GM23338 (cell line): ENCODE data around the gene RPS6KA5. TPM values are rescaled to one million over a fixed set of nuclear protein-coding genes. Genes with fewer than 3 reads are reported as not detected.

Experiments used
- ATAC-seq: fragments of 200-7000 bp; cut with Tn5 transposase; 3 replicates; pipeline ENCODE4 v1.9.1; 2020
- DNase-seq: peaks from one replicate; pipeline ENCODE4 v3.0.0-alpha.2; 2015; ENCODE audit warnings: low spot score
- H2AFZ ChIP-seq: fragments of 200-600 bp; sonication (generic); 2 replicates; pipeline ENCODE4 v1.8.0; 2016; ENCODE audit warnings: antibody characterized with exemption, mild to moderate bottlenecking, moderate library complexity
- H3F3A ChIP-seq: fragments of 200-600 bp; sonication (generic); replicated peaks from 2 replicates; pipeline ENCODE4 v1.8.0; 2017; ENCODE audit warnings: antibody characterized with exemption, mixed run types, low read depth
- H3K27ac ChIP-seq: fragments of 200-600 bp; sonication (generic); 2 replicates; pipeline ENCODE4 v1.6.1; 2016; ENCODE audit warnings: low read depth
- H3K27me3 ChIP-seq: fragments of 200-600 bp; sonication (generic); 2 replicates; pipeline ENCODE4 v1.8.0; 2016; ENCODE audit warnings: mild to moderate bottlenecking, mixed run types, moderate library complexity; ENCODE audit not compliant: insufficient read depth
- H3K36me3 ChIP-seq: fragments of 200-600 bp; sonication (generic); 2 replicates; pipeline ENCODE4 v1.8.0; 2016; ENCODE audit warnings: mild to moderate bottlenecking; ENCODE audit not compliant: insufficient read depth
- H3K4me1 ChIP-seq: fragments of 200-600 bp; sonication (generic); 2 replicates; pipeline ENCODE4 v1.8.0; 2016; ENCODE audit warnings: mild to moderate bottlenecking, moderate library complexity; ENCODE audit not compliant: insufficient read depth
- H3K4me2 ChIP-seq: fragments of 200-600 bp; sonication (generic); 2 replicates; pipeline ENCODE4 v1.7.1; 2017; ENCODE audit warnings: mixed run types
- H3K4me3 ChIP-seq: fragments of 200-600 bp; sonication (generic); 2 replicates; pipeline ENCODE4 v1.6.1; 2016; ENCODE audit warnings: mixed run types
- H3K79me2 ChIP-seq: fragments of 200-600 bp; sonication (generic); replicated peaks from 2 replicates; pipeline ENCODE4 v1.8.0; 2017; ENCODE audit warnings: mild to moderate bottlenecking; ENCODE audit not compliant: insufficient read depth
- H3K9me2 ChIP-seq: fragments of 200-600 bp; sonication (generic); 2 replicates; pipeline ENCODE4 v1.8.0; 2017; ENCODE audit not compliant: insufficient read depth
- H4K20me1 ChIP-seq: fragments of 200-600 bp; sonication (generic); replicated peaks from 2 replicates; pipeline ENCODE4 v1.8.0; 2017; ENCODE audit warnings: mild to moderate bottlenecking; ENCODE audit not compliant: insufficient read depth
- H3K27ac Mint-ChIP-seq: 2 replicates; pipeline ENCODE4 v1.8.0; 2020; ENCODE audit warnings: inconsistent platforms, mild to moderate bottlenecking, moderate library complexity, mixed read lengths
- H3K27me3 Mint-ChIP-seq: 3 replicates; pipeline ENCODE4 v1.8.0; 2022; ENCODE audit warnings: low read depth, mild to moderate bottlenecking, moderate library complexity, mixed read lengths, inconsistent platforms; ENCODE audit not compliant: insufficient read depth, poor library complexity
- H3K36me3 Mint-ChIP-seq: 3 replicates; pipeline ENCODE4 v1.8.0; 2021; ENCODE audit warnings: low read depth, mild to moderate bottlenecking, inconsistent platforms, moderate library complexity, mixed read lengths
- H3K4me1 Mint-ChIP-seq: 3 replicates; pipeline ENCODE4 v1.8.0; 2020; ENCODE audit warnings: mild to moderate bottlenecking, inconsistent platforms, mixed read lengths
- H3K4me3 Mint-ChIP-seq: 3 replicates; pipeline ENCODE4 v1.8.0; 2021; ENCODE audit warnings: moderate library complexity, mild to moderate bottlenecking, inconsistent platforms, mixed read lengths
- H3K9me3 Mint-ChIP-seq: 3 replicates; pipeline ENCODE4 v1.8.0; 2020; ENCODE audit warnings: moderate library complexity, mild to moderate bottlenecking, inconsistent platforms, mixed read lengths
- CREB1 ChIP-seq: fragments of 250-450 bp; sonication (Bioruptor Pico); IDR thresholded peaks from 2 replicates; pipeline ENCODE4 v1.5.0; 2020; ENCODE audit warnings: low read depth, mild to moderate bottlenecking, moderate library complexity
- CTCF ChIP-seq, 2 experiments: fragments of 200-600 bp in 1 of 2; sonication (generic) in 1 of 2; conservative IDR thresholded peaks; 2 replicates each; pipeline versions ENCODE4 v1.5.1 to v1.6.1; 2016 to 2017; ENCODE audit warnings: antibody characterized with exemption in 2 of 2, low read depth in 2 of 2, mild to moderate bottlenecking in 2 of 2, moderate library complexity in 1 of 2
- ETS1 ChIP-seq: IDR thresholded peaks from 2 replicates; pipeline ENCODE4 v1.6.1; 2016; ENCODE audit warnings: antibody characterized with exemption
- EZH2 ChIP-seq: fragments of 200-600 bp; sonication (generic); IDR thresholded peaks from one replicate; pipeline ENCODE4 v1.8.0; 2017; ENCODE audit warnings: antibody characterized with exemption, mild to moderate bottlenecking, low read depth; ENCODE audit not compliant: unreplicated experiment
- EZH2phosphoT487 ChIP-seq: fragments of 200-600 bp; sonication (generic); IDR thresholded peaks from one replicate; pipeline ENCODE4 v1.8.1; 2018; ENCODE audit warnings: antibody characterized with exemption; ENCODE audit not compliant: unreplicated experiment
- JUNB ChIP-seq: IDR thresholded peaks from one replicate; pipeline ENCODE4 v1.6.1; 2016; ENCODE audit warnings: antibody characterized with exemption; ENCODE audit not compliant: unreplicated experiment
- NANOG ChIP-seq: IDR thresholded peaks from 2 replicates; pipeline ENCODE4 v1.6.1; 2016; ENCODE audit warnings: antibody characterized with exemption, borderline replicate concordance
- POLR2AphosphoS5 ChIP-seq: IDR thresholded peaks from 2 replicates; pipeline ENCODE4 v1.6.1; 2016; ENCODE audit warnings: antibody characterized with exemption, low read depth
- STAT1 ChIP-seq: IDR thresholded peaks from one replicate; pipeline ENCODE4 v1.6.1; 2016; ENCODE audit warnings: antibody characterized with exemption; ENCODE audit not compliant: unreplicated experiment
- ZNF114 ChIP-seq: fragments of 250-450 bp; sonication (Bioruptor Pico); IDR thresholded peaks from 2 replicates; pipeline ENCODE4 v1.5.0; 2020; ENCODE audit warnings: mild to moderate bottlenecking, moderate library complexity
- polyA plus RNA-seq: library from polyadenylated mRNA; unstranded; fragments of >200 nt; fragmentation: Nextera tagmentation; extraction: Ambion mirVana; gene quantifications from 2 replicates; pipeline ENCODE4 v1.2.1, GENCODE V29; 2016
- total RNA-seq: library from RNA; depleted of rRNA; stranded (reverse); fragments of >200 nt; shearing (Covaris generic); gene quantifications from 2 replicates; pipeline ENCODE4 v1.2.3, GENCODE V29; 2014
- TF ChIP-seq, protein P1 (sequence below): IDR thresholded peaks from one replicate; pipeline ENCODE4 v1.6.1; 2018; ENCODE audit warnings: antibody characterized with exemption; ENCODE audit not compliant: unreplicated experiment

RPS6KA5 gene
- total and polyA plus RNA-seq, 2 experiments from 2014 or later = 2.1 to 2.4 TPM

DNA sequence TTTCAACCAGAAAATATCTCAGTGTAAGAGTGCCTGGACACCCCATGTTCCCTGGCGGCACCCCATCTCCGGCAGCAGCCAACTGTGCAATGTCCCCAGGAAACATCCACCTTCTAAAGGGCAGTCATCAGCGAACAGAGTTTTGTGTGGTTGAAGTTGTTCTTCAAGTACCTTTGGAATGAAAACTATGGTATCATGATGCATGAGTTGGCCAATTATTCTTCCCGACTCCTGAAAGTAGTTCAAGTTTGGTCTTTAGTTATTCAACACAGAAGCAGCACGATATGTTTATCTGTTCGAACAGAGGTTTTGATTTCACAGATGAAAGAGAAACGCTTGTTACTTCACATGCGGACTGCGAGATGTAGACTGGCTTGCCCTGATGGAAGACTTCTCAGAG is 223.1 kb downstream of the RPS6KA5 start:
- no peak for ATAC-seq

DNA sequence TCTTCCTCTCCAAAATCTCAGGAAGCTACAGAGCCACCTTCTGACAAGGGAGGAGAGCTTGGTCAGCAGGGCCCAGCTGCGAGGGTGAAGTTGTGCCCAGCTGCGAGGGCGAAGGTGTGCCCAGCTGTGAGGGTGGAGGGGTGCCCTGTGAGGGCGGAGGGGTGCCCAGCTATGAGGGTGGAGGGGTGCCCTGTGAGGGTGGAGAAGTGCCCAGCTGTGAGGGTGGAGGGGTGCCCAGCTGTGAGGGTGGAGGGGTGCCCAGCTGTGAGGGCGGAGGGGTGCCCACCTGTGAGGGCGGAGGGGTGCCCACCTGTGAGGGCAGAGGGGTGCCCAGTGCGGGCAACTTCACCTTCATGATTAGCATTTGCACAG is 223.8 kb downstream of the RPS6KA5 start:
- no peaks in the 10 kb centered on the region for H3K4me1 Mint-ChIP-seq
- Histone ChIP-seq H3F3A (no peaks in the 10 kb centered on the region), H2AFZ (no peak overlapping the region)

More for the DNA sequence above, 223.1 kb downstream of the RPS6KA5 start:
- Mint-ChIP-seq H3K27ac (no peak overlapping the region), H3K4me1 (no peaks in the 10 kb centered on the region), H3K36me3 (no peaks in the 10 kb centered on the region), H3K9me3 (no peaks in the 10 kb centered on the region), H3K4me3 (no peak overlapping the region), H3K27me3 (peaks cover 3% of the 10 kb centered on the region)
- Histone ChIP-seq H3K27me3 (no peaks in the 10 kb centered on the region), H3K79me2 (no peaks in the 10 kb centered on the region), H4K20me1 (no peaks in the 10 kb centered on the region), H3K27ac (no peak overlapping the region), H3K9me2 (no peaks in the 10 kb centered on the region), H3F3A (no peaks in the 10 kb centered on the region), H3K36me3 (no peaks in the 10 kb centered on the region), H2AFZ (no peak overlapping the region), H3K4me3 (no peak overlapping the region), H3K4me2 (no peak overlapping the region), H3K4me1 (no peaks in the 10 kb centered on the region)
- TF ChIP-seq CTCF (conservative IDR thresholded peaks at IDR 0.05; ENCODE audit: low read depth in 2 of 2) (no peak), POLR2AphosphoS5 (no peak), EZH2 (no peak), ZNF114 (CRISPR knock-in tag) (no peak), NANOG (no peak)
- no peak for DNase-seq

GRCh38 chr14:90831821-90832220 is 228.6 kb downstream of the RPS6KA5 start:
- H3K4me3 Mint-ChIP-seq = no peak overlapping the region
- no peak for TF ChIP-seq EZH2phosphoT487
- no peak for TF ChIP-seq STAT1
- no peak for TF ChIP-seq NANOG
- TF ChIP-seq JUNB = no peak
- TF ChIP-seq POLR2AphosphoS5 = no peak
- TF ChIP-seq, protein P1, sequence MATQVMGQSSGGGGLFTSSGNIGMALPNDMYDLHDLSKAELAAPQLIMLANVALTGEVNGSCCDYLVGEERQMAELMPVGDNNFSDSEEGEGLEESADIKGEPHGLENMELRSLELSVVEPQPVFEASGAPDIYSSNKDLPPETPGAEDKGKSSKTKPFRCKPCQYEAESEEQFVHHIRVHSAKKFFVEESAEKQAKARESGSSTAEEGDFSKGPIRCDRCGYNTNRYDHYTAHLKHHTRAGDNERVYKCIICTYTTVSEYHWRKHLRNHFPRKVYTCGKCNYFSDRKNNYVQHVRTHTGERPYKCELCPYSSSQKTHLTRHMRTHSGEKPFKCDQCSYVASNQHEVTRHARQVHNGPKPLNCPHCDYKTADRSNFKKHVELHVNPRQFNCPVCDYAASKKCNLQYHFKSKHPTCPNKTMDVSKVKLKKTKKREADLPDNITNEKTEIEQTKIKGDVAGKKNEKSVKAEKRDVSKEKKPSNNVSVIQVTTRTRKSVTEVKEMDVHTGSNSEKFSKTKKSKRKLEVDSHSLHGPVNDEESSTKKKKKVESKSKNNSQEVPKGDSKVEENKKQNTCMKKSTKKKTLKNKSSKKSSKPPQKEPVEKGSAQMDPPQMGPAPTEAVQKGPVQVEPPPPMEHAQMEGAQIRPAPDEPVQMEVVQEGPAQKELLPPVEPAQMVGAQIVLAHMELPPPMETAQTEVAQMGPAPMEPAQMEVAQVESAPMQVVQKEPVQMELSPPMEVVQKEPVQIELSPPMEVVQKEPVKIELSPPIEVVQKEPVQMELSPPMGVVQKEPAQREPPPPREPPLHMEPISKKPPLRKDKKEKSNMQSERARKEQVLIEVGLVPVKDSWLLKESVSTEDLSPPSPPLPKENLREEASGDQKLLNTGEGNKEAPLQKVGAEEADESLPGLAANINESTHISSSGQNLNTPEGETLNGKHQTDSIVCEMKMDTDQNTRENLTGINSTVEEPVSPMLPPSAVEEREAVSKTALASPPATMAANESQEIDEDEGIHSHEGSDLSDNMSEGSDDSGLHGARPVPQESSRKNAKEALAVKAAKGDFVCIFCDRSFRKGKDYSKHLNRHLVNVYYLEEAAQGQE = no peak
- TF ChIP-seq ZNF114 (CRISPR knock-in tag) = no peak
- TF ChIP-seq EZH2 = no peak
- no peak for TF ChIP-seq ETS1

More for the DNA sequence above, 223.8 kb downstream of the RPS6KA5 start:
- Histone ChIP-seq H3K4me1 (no peaks in the 10 kb centered on the region), H3K4me2 (no peak overlapping the region), H3K9me2 (no peaks in the 10 kb centered on the region), H4K20me1 (no peaks in the 10 kb centered on the region), H3K79me2 (no peaks in the 10 kb centered on the region), H3K27me3 (no peaks in the 10 kb centered on the region), H3K4me3 (no peak overlapping the region), H3K27ac (no peak overlapping the region), H3K36me3 (no peaks in the 10 kb centered on the region)
- peaks cover 5% of the 10 kb centered on the region for H3K27me3 Mint-ChIP-seq
- no peak overlapping the region for H3K27ac Mint-ChIP-seq
- ATAC-seq (no peak), DNase-seq (no peak)
- no peaks in the 10 kb centered on the region for H3K9me3 Mint-ChIP-seq
- H3K4me3 Mint-ChIP-seq = no peak overlapping the region
- TF ChIP-seq CREB1 (CRISPR knock-in tag) (no peak), ZNF114 (CRISPR knock-in tag) (no peak), JUNB (no peak), STAT1 (no peak)
- H3K36me3 Mint-ChIP-seq = no peaks in the 10 kb centered on the region

More at GRCh38 chr14:90831821-90832220, 228.6 kb downstream of the RPS6KA5 start:
- Mint-ChIP-seq H3K27me3 (peaks cover 32% of the 10 kb centered on the region), H3K9me3 (peaks cover 3% of the 10 kb centered on the region; the same call in 1 of the 3 replicates), H3K36me3 (0 out of 3 replicates have a peak, but pooled peaks cover 2% of the 10 kb centered on the region), H3K27ac (no peak overlapping the region), H3K4me1 (peaks cover 3% of the 10 kb centered on the region; the same call in 1 of the 3 replicates)
- Histone ChIP-seq H3K4me1 (0 out of 2 replicates have a peak, but pooled peaks cover 4% of the 10 kb centered on the region), H3K27me3 (peaks cover 23% of the 10 kb centered on the region), H3K4me3 (no peak overlapping the region), H3K36me3 (no peaks in the 10 kb centered on the region; the same call in 1 of the 2 replicates), H3K9me2 (no peaks in the 10 kb centered on the region), H2AFZ (no peak overlapping the region), H3F3A (0 out of 2 replicates have a peak, but pooled peaks cover 3% of the 10 kb centered on the region), H3K79me2 (no peaks in the 10 kb centered on the region), H3K4me2 (no peak overlapping the region), H4K20me1 (no peaks in the 10 kb centered on the region), H3K27ac (no peak overlapping the region)
- no peak for ATAC-seq
- DNase-seq = no peak
